ENCODE data around the gene JUND. TPM values are rescaled to one million over a fixed set of nuclear protein-coding genes. Genes with fewer than 3 reads are reported as not detected.

Gene JUND
- total RNA-seq, 1 experiment from 2014 or later: 103 TPM

DNA sequence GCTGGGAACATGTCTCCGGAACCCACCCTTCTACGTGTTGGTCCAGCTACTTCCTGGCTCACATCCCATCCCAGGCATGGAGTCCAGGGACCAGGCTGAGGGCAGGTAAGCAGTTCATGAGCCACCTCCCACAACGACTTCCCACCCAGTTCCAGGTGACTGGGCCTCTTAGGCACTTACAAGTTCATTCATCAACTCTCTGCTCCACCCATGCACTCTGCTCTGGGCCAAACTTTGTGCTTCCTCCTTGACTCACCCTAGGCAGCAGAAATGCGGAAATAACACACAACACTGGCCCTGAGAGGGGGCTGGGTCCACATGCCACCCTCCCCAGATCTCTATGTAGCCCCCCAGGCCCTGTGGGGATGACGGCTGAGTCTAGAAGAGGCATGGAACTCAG lies 27.7 kb downstream of the JUND start:
- no peak overlapping the region for H3K14ac ChIP-seq (ENCODE audit: insufficient read depth, low read length)
- H3K4me1 ChIP-seq (ENCODE audit: insufficient read depth, low read length): no peaks in the 10 kb centered on the region
- no peak overlapping the region for H4K5ac ChIP-seq (ENCODE audit: insufficient read length, low read depth, low read length)
- H3K23ac ChIP-seq (ENCODE audit: insufficient read length, low read depth, low read length): no peak overlapping the region
- H4K20me1 ChIP-seq (ENCODE audit: control insufficient read depth, insufficient read depth, insufficient read length): peaks cover 3% of the 10 kb centered on the region
- H4K91ac ChIP-seq (ENCODE audit: insufficient read length, low read depth, low read length): no peak overlapping the region
- H4K8ac ChIP-seq (replicated peaks; ENCODE audit: insufficient read length, low read depth, low read length): no peak overlapping the region
- H3K79me2 ChIP-seq (ENCODE audit: insufficient read depth, low read length): no peaks in the 10 kb centered on the region
- H3K27me3 ChIP-seq (ENCODE audit: insufficient read depth, low read length): no peaks in the 10 kb centered on the region
- no peak overlapping the region for H2BK12ac ChIP-seq (ENCODE audit: insufficient read length, low read depth, low read length)
- WGBS (ENCODE audit: extremely low coverage, insufficient read length, low lambda C conversion rate): no CpG with 5 or more reads among the region's 5 CpGs
- no peak overlapping the region for H3K27ac ChIP-seq (ENCODE audit: insufficient read length, low read depth, low read length)
- no peak overlapping the region for H2AFZ ChIP-seq (ENCODE audit: low read length)
- peaks cover 4% of the 10 kb centered on the region for H3K23me2 ChIP-seq (ENCODE audit: insufficient read length, low read depth, low read length, poor library complexity, severe bottlenecking)
- H3K36me3 Mint-ChIP-seq (ENCODE audit: insufficient read depth in 1 of 3, low read depth in 3 of 3): no peaks in the 10 kb centered on the region
- H3T11ph ChIP-seq (ENCODE audit: low read length): no peak overlapping the region
- no peak overlapping the region; the same call in 1 of the 2 replicates for H3K4ac ChIP-seq (ENCODE audit: low read depth, low read length)
- no peak overlapping the region for H3K4me3 Mint-ChIP-seq
- H3K18ac ChIP-seq (ENCODE audit: insufficient read length, low read depth, low read length): no peak overlapping the region
- no peak overlapping the region for H2AK5ac ChIP-seq (ENCODE audit: insufficient read length, low read length)
- no peak overlapping the region for H3K4me2 ChIP-seq (ENCODE audit: insufficient read depth, insufficient read length, low read length)
- H2BK15ac ChIP-seq (ENCODE audit: low read depth, low read length): no peak overlapping the region
- no peak overlapping the region for H3K56ac ChIP-seq (ENCODE audit: insufficient read length, low read depth, low read length)
- no peaks in the 10 kb centered on the region for H3K9me3 ChIP-seq (ENCODE audit: control insufficient read depth, low read depth, low read length)
- H3K9ac ChIP-seq (ENCODE audit: extremely low read depth, insufficient read length, low read length): no peak overlapping the region
- H3K4me1 Mint-ChIP-seq: peaks cover 20 to 23% of the 10 kb centered on the region in 2 experiments
- H3K27ac Mint-ChIP-seq: no peak overlapping the region; a peak in 1 of 7 replicates
- TF ChIP-seq, protein P1, sequence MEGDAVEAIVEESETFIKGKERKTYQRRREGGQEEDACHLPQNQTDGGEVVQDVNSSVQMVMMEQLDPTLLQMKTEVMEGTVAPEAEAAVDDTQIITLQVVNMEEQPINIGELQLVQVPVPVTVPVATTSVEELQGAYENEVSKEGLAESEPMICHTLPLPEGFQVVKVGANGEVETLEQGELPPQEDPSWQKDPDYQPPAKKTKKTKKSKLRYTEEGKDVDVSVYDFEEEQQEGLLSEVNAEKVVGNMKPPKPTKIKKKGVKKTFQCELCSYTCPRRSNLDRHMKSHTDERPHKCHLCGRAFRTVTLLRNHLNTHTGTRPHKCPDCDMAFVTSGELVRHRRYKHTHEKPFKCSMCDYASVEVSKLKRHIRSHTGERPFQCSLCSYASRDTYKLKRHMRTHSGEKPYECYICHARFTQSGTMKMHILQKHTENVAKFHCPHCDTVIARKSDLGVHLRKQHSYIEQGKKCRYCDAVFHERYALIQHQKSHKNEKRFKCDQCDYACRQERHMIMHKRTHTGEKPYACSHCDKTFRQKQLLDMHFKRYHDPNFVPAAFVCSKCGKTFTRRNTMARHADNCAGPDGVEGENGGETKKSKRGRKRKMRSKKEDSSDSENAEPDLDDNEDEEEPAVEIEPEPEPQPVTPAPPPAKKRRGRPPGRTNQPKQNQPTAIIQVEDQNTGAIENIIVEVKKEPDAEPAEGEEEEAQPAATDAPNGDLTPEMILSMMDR (conservative IDR thresholded peaks at IDR 0.05): no peak
- no peak overlapping the region for H2BK5ac ChIP-seq (ENCODE audit: insufficient read length, low read length)
- no peaks in the 10 kb centered on the region for H3K79me1 ChIP-seq (ENCODE audit: insufficient read depth, low read depth, low read length, poor library complexity, severe bottlenecking)
- peaks cover 17% of the 10 kb centered on the region for H3K27me3 Mint-ChIP-seq (ENCODE audit: low read depth)
- H3K9me3 Mint-ChIP-seq: no peaks in the 10 kb centered on the region
- no peak overlapping the region for H2BK120ac ChIP-seq (ENCODE audit: low read depth, low read length, poor library complexity, severe bottlenecking)
- H2BK20ac ChIP-seq (ENCODE audit: low read depth, low read length, poor library complexity, severe bottlenecking): no peak overlapping the region
- no peak for DNase-seq

Measured in H9 (cell line).